ENCODE data around the gene JAG1. TPM values are rescaled to one million over a fixed set of nuclear protein-coding genes. Genes with fewer than 3 reads are reported as not detected.

The JAG1 gene
- total and polyA plus RNA-seq, 2 of the 4 experiments (the other 2 are of a cell fraction) = 10.2 to 22.6 TPM

DNA sequence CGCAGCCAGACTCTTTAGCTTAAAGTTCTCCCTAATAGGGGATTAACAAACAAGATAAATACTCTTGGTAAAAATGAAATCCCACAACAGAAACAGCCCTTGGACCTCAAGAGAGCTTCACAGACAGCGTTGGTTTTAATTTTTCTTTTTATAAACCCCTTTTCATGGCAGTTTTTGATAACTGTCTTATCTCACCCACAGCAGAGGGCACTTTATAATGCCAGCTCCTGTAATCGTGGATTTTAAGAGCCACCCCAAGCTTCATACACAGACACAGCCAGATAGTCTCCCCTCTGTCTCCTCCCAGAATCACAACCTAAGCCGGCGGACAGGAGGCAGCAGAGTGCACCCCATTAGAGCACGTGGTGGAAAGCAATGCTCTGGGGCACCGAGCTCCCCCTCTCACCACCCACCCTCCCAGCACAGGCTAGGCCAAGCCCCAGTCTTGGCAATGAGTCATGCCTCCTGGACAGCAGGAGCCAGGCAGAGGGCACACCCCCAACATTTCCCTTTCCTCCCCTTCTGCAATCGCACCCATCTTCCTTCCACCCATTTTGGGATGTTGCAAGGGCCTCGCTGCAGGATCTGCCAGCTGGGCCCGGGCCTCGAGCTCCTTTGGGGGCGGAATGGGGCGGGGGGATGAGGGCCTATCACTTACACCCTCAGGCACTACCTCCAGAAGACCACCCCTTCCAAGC lies 2.4 kb downstream of the JAG1 start:
- H3K27ac ChIP-seq (ENCODE audit: insufficient read depth, low read length) = peak overlapping the region; percentile 92
- H3K9ac ChIP-seq (ENCODE audit: low read depth, low read length) = peak overlapping the region; percentile 62
- peak overlapping the region; percentile 77 for H3K4me2 ChIP-seq (ENCODE audit: low read depth, low read length)
- H2BK15ac ChIP-seq (ENCODE audit: low read depth, low read length) = peak overlapping the region; percentile 16; the same call in 1 of the 3 replicates
- no TSS peak for BruUV-seq (replicated peaks)
- H2AFZ ChIP-seq (replicated peaks; ENCODE audit: low read length, poor library complexity) = peak overlapping the region; percentile 81
- peaks cover 8% of the 10 kb centered on the region for H3K4me1 ChIP-seq (ENCODE audit: control insufficient read depth, insufficient read depth, low read length)
- CTCF ChIA-PET = interaction anchor here (0.6 to 1.5 kb wide), 14 partner anchors 12 to 1177 kb away, joined by 3 to 7 read pairs (median 3); no protein-coding TSS in a partner anchor
- peak overlapping the region; percentile 38; the same call in 1 of the 2 replicates for H2BK20ac ChIP-seq (ENCODE audit: low read depth, low read length)
- peak overlapping the region; percentile 66 for H2BK120ac ChIP-seq (ENCODE audit: low read depth, low read length)
- peak overlapping the region; percentile 45 for H3K14ac ChIP-seq (replicated peaks; ENCODE audit: low read depth, low read length)
- intact Hi-C loops (cut with micrococcal nuclease) (loop anchor here (1.0 to 10.0 kb wide), 12 partner anchors 113 to 783 kb away; no protein-coding TSS in a partner anchor), dilution Hi-C loops (cut with HindIII; ENCODE audit: low sequenced_read_pairs, unreplicated experiment) (loop anchor here (25.0 kb wide), 1 partner anchor 866 kb away; no protein-coding TSS in a partner anchor), in situ Hi-C loops (cut with MboI; ENCODE audit: low sequenced_read_pairs) (loop anchor here (10.0 kb wide), 1 partner anchor 873 kb away; no protein-coding TSS in a partner anchor)
- H4K20me1 ChIP-seq (ENCODE audit: insufficient read depth, low read length) = peaks cover 12% of the 10 kb centered on the region
- H3K36me3 ChIP-seq (ENCODE audit: control insufficient read depth, insufficient read depth, low read length) = peaks cover 25% of the 10 kb centered on the region
- peaks cover 12% of the 10 kb centered on the region; the same call in 1 of the 2 replicates for H3K9me1 ChIP-seq (ENCODE audit: insufficient read depth, low read length)
- H3K18ac ChIP-seq (ENCODE audit: low read depth, low read length) = peak overlapping the region; percentile 25
- peak overlapping the region; percentile 46 for H4K91ac ChIP-seq (ENCODE audit: insufficient read depth, low read depth, low read length)
- H2AK5ac ChIP-seq (ENCODE audit: low read depth, low read length) = peak overlapping the region; percentile 20; the same call in 1 of the 2 replicates
- no peaks in the 10 kb centered on the region for H3K27me3 ChIP-seq (ENCODE audit: control insufficient read depth, insufficient read depth, low read length)
- peak overlapping the region; percentile 7 to 61; a peak in 3 of 4 replicates for H4K8ac ChIP-seq (ENCODE audit: low read depth in 2 of 2, low read length in 2 of 2)
- H3K9me3 ChIP-seq (ENCODE audit: control insufficient read depth, insufficient read depth, low read length) = no peaks in the 10 kb centered on the region
- POLR2A ChIA-PET (ENCODE audit: unreplicated experiment) = interaction anchor here (0.6 to 1.2 kb wide), 4 partner anchors 113 to 330 kb away, joined by 3 to 6 read pairs (median 4); partner anchors contain the start of gene MKKS
- DNase-seq (peak; percentile 94), ATAC-seq (ENCODE audit: low read depth) (peak; percentile 53)
- H3K23ac ChIP-seq (ENCODE audit: low read depth, low read length) = peak overlapping the region; percentile 69; the same call in 1 of the 2 replicates
- peak overlapping the region; percentile 82 for H3K4ac ChIP-seq (ENCODE audit: low read depth, low read length)
- WGBS, 2 experiments (ENCODE audit: extremely low coverage in 2 of 2, insufficient read length in 1 of 2) = 0% methylated on average over 6 of the region's 13 CpGs; no CpG with 5 or more reads in 1 of the 2 experiments
- peak overlapping the region; percentile 13; the same call in 1 of the 2 replicates for H4K5ac ChIP-seq (ENCODE audit: low read depth, low read length)
- H2BK5ac ChIP-seq (ENCODE audit: low read depth, low read length, poor library complexity, severe bottlenecking) = peak overlapping the region; percentile 79
- H3K56ac ChIP-seq (ENCODE audit: extremely low read depth, insufficient read depth, low read length) = peak overlapping the region; percentile 65; the same call in 1 of the 2 replicates
- H3K79me1 ChIP-seq (ENCODE audit: low read depth in 1 of 2, low read length in 2 of 2) = peaks cover 21 to 65% of the 10 kb centered on the region in 2 experiments
- peak overlapping the region; percentile 93 for H3K4me3 ChIP-seq (ENCODE audit: insufficient read depth, low read depth, low read length)
- peak overlapping the region; percentile 34 for H2AK9ac ChIP-seq (replicated peaks; ENCODE audit: low read depth, low read length, poor library complexity)
- TF ChIP-seq MXI1 (IDR thresholded peaks at IDR 0.05; ENCODE audit: borderline replicate concordance, low read depth, low read length) (peak; percentile 96), CEBPB (IDR thresholded peaks at IDR 0.05; ENCODE audit: low read depth, low read length) (peak; percentile 89), RAD21 (IDR thresholded peaks at IDR 0.05; ENCODE audit: low read length) (peak; percentile 51), BHLHE40 (IDR thresholded peaks at IDR 0.05; ENCODE audit: low read depth, low read length) (peak; percentile 25; the same call in 1 of the 2 replicates), POLR2A (IDR thresholded peaks at IDR 0.05; ENCODE audit: low read depth, low read length) (0 out of 2 replicates have a peak, but pooled peaks have one; percentile 37), MAFK (IDR thresholded peaks at IDR 0.05; ENCODE audit: low read depth, low read length) (no peak), NFE2L2 (IDR thresholded peaks at IDR 0.05; ENCODE audit: low read depth, low read length) (no peak), CHD1 (IDR thresholded peaks at IDR 0.05; ENCODE audit: low read depth, low read length) (0 out of 2 replicates have a peak, but pooled peaks have one; percentile 12), MAZ (IDR thresholded peaks at IDR 0.05; ENCODE audit: borderline replicate concordance, low read depth, low read length) (peak; percentile 98)
- TF ChIP-seq, protein P1, sequence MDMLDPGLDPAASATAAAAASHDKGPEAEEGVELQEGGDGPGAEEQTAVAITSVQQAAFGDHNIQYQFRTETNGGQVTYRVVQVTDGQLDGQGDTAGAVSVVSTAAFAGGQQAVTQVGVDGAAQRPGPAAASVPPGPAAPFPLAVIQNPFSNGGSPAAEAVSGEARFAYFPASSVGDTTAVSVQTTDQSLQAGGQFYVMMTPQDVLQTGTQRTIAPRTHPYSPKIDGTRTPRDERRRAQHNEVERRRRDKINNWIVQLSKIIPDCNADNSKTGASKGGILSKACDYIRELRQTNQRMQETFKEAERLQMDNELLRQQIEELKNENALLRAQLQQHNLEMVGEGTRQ (IDR thresholded peaks at IDR 0.05; ENCODE audit: low read depth, low read length) = peak; percentile 83
- TF ChIP-seq, protein P2, sequence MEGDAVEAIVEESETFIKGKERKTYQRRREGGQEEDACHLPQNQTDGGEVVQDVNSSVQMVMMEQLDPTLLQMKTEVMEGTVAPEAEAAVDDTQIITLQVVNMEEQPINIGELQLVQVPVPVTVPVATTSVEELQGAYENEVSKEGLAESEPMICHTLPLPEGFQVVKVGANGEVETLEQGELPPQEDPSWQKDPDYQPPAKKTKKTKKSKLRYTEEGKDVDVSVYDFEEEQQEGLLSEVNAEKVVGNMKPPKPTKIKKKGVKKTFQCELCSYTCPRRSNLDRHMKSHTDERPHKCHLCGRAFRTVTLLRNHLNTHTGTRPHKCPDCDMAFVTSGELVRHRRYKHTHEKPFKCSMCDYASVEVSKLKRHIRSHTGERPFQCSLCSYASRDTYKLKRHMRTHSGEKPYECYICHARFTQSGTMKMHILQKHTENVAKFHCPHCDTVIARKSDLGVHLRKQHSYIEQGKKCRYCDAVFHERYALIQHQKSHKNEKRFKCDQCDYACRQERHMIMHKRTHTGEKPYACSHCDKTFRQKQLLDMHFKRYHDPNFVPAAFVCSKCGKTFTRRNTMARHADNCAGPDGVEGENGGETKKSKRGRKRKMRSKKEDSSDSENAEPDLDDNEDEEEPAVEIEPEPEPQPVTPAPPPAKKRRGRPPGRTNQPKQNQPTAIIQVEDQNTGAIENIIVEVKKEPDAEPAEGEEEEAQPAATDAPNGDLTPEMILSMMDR (conservative IDR thresholded peaks at IDR 0.05; ENCODE audit: low read depth, low read length) = peak; percentile 62
- TF ChIP-seq, protein P3, sequence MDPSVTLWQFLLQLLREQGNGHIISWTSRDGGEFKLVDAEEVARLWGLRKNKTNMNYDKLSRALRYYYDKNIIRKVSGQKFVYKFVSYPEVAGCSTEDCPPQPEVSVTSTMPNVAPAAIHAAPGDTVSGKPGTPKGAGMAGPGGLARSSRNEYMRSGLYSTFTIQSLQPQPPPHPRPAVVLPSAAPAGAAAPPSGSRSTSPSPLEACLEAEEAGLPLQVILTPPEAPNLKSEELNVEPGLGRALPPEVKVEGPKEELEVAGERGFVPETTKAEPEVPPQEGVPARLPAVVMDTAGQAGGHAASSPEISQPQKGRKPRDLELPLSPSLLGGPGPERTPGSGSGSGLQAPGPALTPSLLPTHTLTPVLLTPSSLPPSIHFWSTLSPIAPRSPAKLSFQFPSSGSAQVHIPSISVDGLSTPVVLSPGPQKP (IDR thresholded peaks at IDR 0.05; ENCODE audit: borderline replicate concordance, low read depth, low read length) = no peak

Measured in IMR-90 (cell line).